Measurements from ENCODE around the gene PUM2.

DNA sequence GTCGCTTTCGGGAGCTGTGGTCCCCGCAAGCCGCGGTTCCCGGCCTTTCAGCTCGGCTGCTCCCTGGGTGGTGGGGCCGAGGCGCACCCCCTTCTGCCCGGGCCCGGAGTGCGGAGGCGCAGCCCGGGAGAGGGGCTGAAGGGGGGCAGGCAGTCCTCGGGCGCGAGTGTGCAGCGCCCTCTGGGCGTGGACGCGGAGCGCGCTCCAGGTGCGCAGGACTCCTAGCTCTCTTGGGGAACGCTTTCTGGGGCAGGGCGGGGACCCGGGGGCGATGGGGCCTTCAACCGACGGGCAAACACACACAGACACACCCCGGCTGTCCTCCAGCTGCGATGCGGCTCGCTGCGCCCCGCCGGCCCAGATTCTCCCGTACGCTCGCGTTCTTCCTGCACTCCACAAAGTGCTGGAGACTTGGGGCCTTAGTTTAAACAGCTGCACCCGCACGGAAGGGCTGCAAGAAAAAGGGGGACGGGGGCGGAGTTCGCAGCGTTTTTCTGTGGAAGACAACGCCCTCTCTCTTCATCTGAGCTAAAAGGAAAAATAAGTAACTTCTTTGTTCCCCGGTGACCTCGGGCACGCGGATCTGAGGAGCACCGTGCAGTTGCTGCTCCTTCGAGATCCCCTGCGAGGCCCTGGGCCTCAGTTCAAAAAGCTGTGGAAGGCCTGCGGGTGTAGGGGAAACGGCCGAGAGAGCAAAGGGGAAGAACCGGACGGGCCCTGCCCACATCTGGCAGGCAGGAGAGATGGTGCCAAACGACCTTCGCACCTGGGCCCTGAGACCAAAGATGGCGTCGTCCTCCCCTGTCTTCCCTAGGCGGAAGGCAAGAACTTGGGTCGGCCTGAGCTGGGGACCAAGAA is 125.1 kb downstream of the PUM2 start:
- TF ChIP-seq, protein P1, sequence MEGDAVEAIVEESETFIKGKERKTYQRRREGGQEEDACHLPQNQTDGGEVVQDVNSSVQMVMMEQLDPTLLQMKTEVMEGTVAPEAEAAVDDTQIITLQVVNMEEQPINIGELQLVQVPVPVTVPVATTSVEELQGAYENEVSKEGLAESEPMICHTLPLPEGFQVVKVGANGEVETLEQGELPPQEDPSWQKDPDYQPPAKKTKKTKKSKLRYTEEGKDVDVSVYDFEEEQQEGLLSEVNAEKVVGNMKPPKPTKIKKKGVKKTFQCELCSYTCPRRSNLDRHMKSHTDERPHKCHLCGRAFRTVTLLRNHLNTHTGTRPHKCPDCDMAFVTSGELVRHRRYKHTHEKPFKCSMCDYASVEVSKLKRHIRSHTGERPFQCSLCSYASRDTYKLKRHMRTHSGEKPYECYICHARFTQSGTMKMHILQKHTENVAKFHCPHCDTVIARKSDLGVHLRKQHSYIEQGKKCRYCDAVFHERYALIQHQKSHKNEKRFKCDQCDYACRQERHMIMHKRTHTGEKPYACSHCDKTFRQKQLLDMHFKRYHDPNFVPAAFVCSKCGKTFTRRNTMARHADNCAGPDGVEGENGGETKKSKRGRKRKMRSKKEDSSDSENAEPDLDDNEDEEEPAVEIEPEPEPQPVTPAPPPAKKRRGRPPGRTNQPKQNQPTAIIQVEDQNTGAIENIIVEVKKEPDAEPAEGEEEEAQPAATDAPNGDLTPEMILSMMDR (IDR thresholded peaks at IDR 0.05), result peak; percentile 9 to 60 (median 40)
- TF ChIP-seq EP300 (IDR thresholded peaks at IDR 0.05) (no peak), POLR2A (IDR thresholded peaks at IDR 0.05) (no peak)

Measured in tibial nerve (tissue), 4 donors.